GM19193 (cell line): Measurements from ENCODE around the gene HRH2.

ENCODE experiments used
- POLR2A ChIP-seq: IDR thresholded peaks from 4 replicates; pipeline ENCODE4 v1.6.1; 2011; ENCODE audit not compliant: insufficient read depth, insufficient read length; ENCODE audit errors: extremely low read depth

HRH2 gene

GRCh38 chr5:175707751-175708375 is 50.0 kb downstream of the HRH2 start:
- no peak for TF ChIP-seq POLR2A

- no peak for TF ChIP-seq POLR2A
Observed at GRCh38 chr5:175709276-175709781, 51.5 kb downstream of the HRH2 start.

- TF ChIP-seq POLR2A, result no peak
Observed at GRCh38 chr5:175710326-175710725, 52.5 kb downstream of the HRH2 start.

GRCh38 chr5:175711031-175711430 is 53.2 kb downstream of the HRH2 start:
- no peak for TF ChIP-seq POLR2A

GRCh38 chr5:175711472-175712312 is 53.8 kb downstream of the HRH2 start:
- TF ChIP-seq POLR2A, result no peak

- TF ChIP-seq POLR2A, result no peak
Observed at GRCh38 chr5:175712313-175712680, 54.4 kb downstream of the HRH2 start.

- no peak for TF ChIP-seq POLR2A
Observed at GRCh38 chr5:175712681-175713085, 54.8 kb downstream of the HRH2 start.

GRCh38 chr5:175713930-175714329 is 56.1 kb downstream of the HRH2 start:
- TF ChIP-seq POLR2A, result no peak

- no peak for TF ChIP-seq POLR2A
Observed at GRCh38 chr5:175714479-175715085, 56.7 kb downstream of the HRH2 start.

- no peak for TF ChIP-seq POLR2A
Observed at GRCh38 chr5:175715627-175716522, 58.0 kb downstream of the HRH2 start.

- TF ChIP-seq POLR2A, result no peak
Observed at GRCh38 chr5:175717837-175718236, 60.0 kb downstream of the HRH2 start.

- no peak for TF ChIP-seq POLR2A
Observed at GRCh38 chr5:175718401-175719108, 60.7 kb downstream of the HRH2 start.

- TF ChIP-seq POLR2A, result no peak
Observed at GRCh38 chr5:175724314-175725275, 66.7 kb downstream of the HRH2 start.
